Transverse colon (tissue), 4 donors: ENCODE data around the gene OR52B6. TPM values are rescaled to one million over a fixed set of nuclear protein-coding genes. Genes with fewer than 3 reads are reported as not detected.

Experiments
- DNase-seq: peaks from one replicate; pipeline ENCODE4 v3.0.0-alpha.2; 2019
- H3K27ac ChIP-seq, 4 donors: fragments of 200-600 bp; sonication (generic); 2 replicates each; pipeline ENCODE4 v1.5.1; 2016 to 2018; ENCODE audit warnings: inconsistent platforms in 4 of 4
- H3K27me3 ChIP-seq: fragments of 200-600 bp; sonication (generic); 2 replicates; pipeline ENCODE4 v1.5.1; 2017; ENCODE audit warnings: inconsistent platforms
- H3K36me3 ChIP-seq, 4 donors: fragments of 200-600 bp; sonication (generic); 2 replicates each; pipeline ENCODE4 v1.5.1; 2017 to 2019; ENCODE audit warnings: inconsistent platforms in 4 of 4
- H3K4me1 ChIP-seq, 4 donors: fragments of 200-600 bp; sonication (generic); 2 replicates each; pipeline ENCODE4 v1.5.1; 2017 to 2020; ENCODE audit warnings: inconsistent platforms in 4 of 4
- H3K4me3 ChIP-seq, 4 donors: fragments of 200-600 bp; sonication (generic); 1 replicate in 1 of 4; 2 replicates in 3 of 4; pipeline versions ENCODE4 v1.5.1 to v1.6.1; 2017 to 2019; ENCODE audit warnings: inconsistent platforms in 4 of 4
- H3K9me3 ChIP-seq, 2 donors: fragments of 200-600 bp; sonication (generic); 2 replicates each; pipeline ENCODE4 v1.5.1; 2017 to 2019; ENCODE audit warnings: inconsistent platforms in 2 of 2
- CTCF ChIP-seq, 5 experiments: fragments of 200-600 bp in 3 of 5; fragments of 450-650 bp in 2 of 5; sonication (generic) in 3 of 5; IDR thresholded peaks; 1 replicate in 2 of 5; 2 replicates in 3 of 5; pipeline ENCODE4 v1.5.1; 2016 to 2017; ENCODE audit warnings: antibody characterized with exemption in 5 of 5, inconsistent platforms in 3 of 5, mild to moderate bottlenecking in 2 of 5, moderate library complexity in 1 of 5
- EP300 ChIP-seq: sonication (generic); formaldehyde crosslinking; IDR thresholded peaks from one replicate; pipeline ENCODE4 v1.6.1; 2017; ENCODE audit warnings: antibody characterized with exemption, low read depth
- POLR2A ChIP-seq: fragments of 450-650 bp; IDR thresholded peaks from one replicate; pipeline ENCODE4 v1.6.1; 2016; ENCODE audit warnings: antibody characterized with exemption, mild to moderate bottlenecking, moderate library complexity
- POLR2AphosphoS5 ChIP-seq, 3 donors: sonication (generic); formaldehyde crosslinking; IDR thresholded peaks; one replicate each; pipeline ENCODE4 v1.6.1; 2016; ENCODE audit warnings: antibody characterized with exemption in 3 of 3
- WGBS, 2 donors: methylation state at CpG; one replicate each; pipeline ENCODE4 v1.1.5; 2018; ENCODE audit warnings: low coverage in 1 of 2; 5-methylcytosine and 5-hydroxymethylcytosine counted together
- in situ Hi-C, 4 donors: fragments of 200-750 bp; cut with MboI; loops; one replicate each; pipeline versions ENCODE4 v1.15.0 to v1.15.1; 2017; ENCODE audit warnings: low sequenced_read_pairs in 3 of 4, low pct_ligation_motif_present in 1 of 4, low pct_unique_long_range_greater_than_20kb in 1 of 4
- intact Hi-C: fragments of 100-400 bp; cut with DNase I; formaldehyde crosslinking; loops from one replicate; pipeline ENCODE4 v1.15.1; 2023; ENCODE audit warnings: low total_unique reads
- total RNA-seq, 4 donors: library from RNA; depleted of rRNA; stranded (reverse); fragments of >200 nt; gene quantifications; one replicate each; pipeline ENCODE4 v1.1.0, GENCODE V29; 2016

OR52B6 gene
- total RNA-seq, 4 donors from 2014 or later: not detected

GRCh38 chr11:5626196-5626595 is 45.5 kb downstream of the OR52B6 start:
- Histone ChIP-seq H3K27me3 (no peaks in the 10 kb centered on the region), H3K27ac (no peak overlapping the region), H3K4me3 (no peak overlapping the region), H3K4me1 (peaks cover 15 to 29% (median 22%) of the 10 kb centered on the region in 4 donors), H3K9me3 (no peaks in the 10 kb centered on the region), H3K36me3 (no peaks in the 10 kb centered on the region)
- TF ChIP-seq CTCF (IDR thresholded peaks at IDR 0.05) (no peak), POLR2AphosphoS5 (IDR thresholded peaks at IDR 0.05) (no peak), EP300 (no peak), POLR2A (no peak)
- intact Hi-C loops: no loop called here
- in situ Hi-C loops: no loop called here
- no peak for DNase-seq
- 69 to 70% methylated on average over 5 of the region's 5 CpGs for WGBS, 2 donors

GRCh38 chr11:5631417-5631816 is 50.7 kb downstream of the OR52B6 start:
- no peaks in the 10 kb centered on the region for H3K4me1 ChIP-seq
- peaks cover 0 to 16% (median 3%) of the 10 kb centered on the region in 4 donors for H3K36me3 ChIP-seq
- no peak for TF ChIP-seq CTCF (IDR thresholded peaks at IDR 0.05)
- no peak for TF ChIP-seq POLR2AphosphoS5 (IDR thresholded peaks at IDR 0.05)
- no peak for TF ChIP-seq POLR2A
- no peak for TF ChIP-seq EP300
- 67 to 72% methylated on average over 2 of the region's 2 CpGs for WGBS, 2 donors
- intact Hi-C loops (no loop called here), in situ Hi-C loops (no loop called here)
- no peaks in the 10 kb centered on the region for H3K27me3 ChIP-seq
- DNase-seq: no peak
- no peaks in the 10 kb centered on the region for H3K9me3 ChIP-seq
- no peak overlapping the region for H3K27ac ChIP-seq
- H3K4me3 ChIP-seq: no peak overlapping the region

Other genes with a start within 250 kb of the OR52B6 start
- not detected for gene OR51B5, start 237.4 kb upstream of the OR52B6 start, total RNA-seq
- gene OR51B6, start 229.4 kb upstream of the OR52B6 start, total RNA-seq: not detected
- gene OR51M1, start 197.1 kb upstream of the OR52B6 start, total RNA-seq: not detected
- not detected for gene OR51Q1, start 158.8 kb upstream of the OR52B6 start, total RNA-seq
- not detected for gene OR51I1, start 139.4 kb upstream of the OR52B6 start, total RNA-seq
- not detected for gene OR51I2, start 131.6 kb upstream of the OR52B6 start, total RNA-seq
- not detected for gene OR52D1, start 92.2 kb upstream of the OR52B6 start, total RNA-seq
- under 1 TPM in 2 of 4 donors, not detected in 2; 0.64 to 0.75 TPM for gene UBQLN3, start 70.9 kb upstream of the OR52B6 start, total RNA-seq
- 1 to 10 TPM in 1 of 4 donors, under 1 TPM in 2, not detected in 1; 0.41 to 1.8 (median 0.48) TPM for gene UBQLNL, start 64.2 kb upstream of the OR52B6 start, total RNA-seq
- gene OR52H1, start 32.3 kb upstream of the OR52B6 start, total RNA-seq: under 1 TPM in 1 of 4 donors, not detected in 3; 0.79 TPM
- 1 to 10 TPM in 1 of 4 donors, under 1 TPM in 1, not detected in 2; 0.79 to 1.4 TPM for gene TRIM6, start 15.8 kb downstream of the OR52B6 start, total RNA-seq
- gene TRIM34, start 44.1 kb downstream of the OR52B6 start, total RNA-seq: 1 to 10 TPM; 1.5 to 9.8 (median 7.1) TPM
- gene TRIM5, start 104.2 kb downstream of the OR52B6 start, total RNA-seq: 10 to 100 TPM; 10.5 to 23.6 (median 16.3) TPM
- gene TRIM22, start 108.9 kb downstream of the OR52B6 start, total RNA-seq: 10 to 100 TPM in 3 of 4 donors, 1 to 10 TPM in 1; 3.2 to 35.2 (median 21.4) TPM
- gene OR56B1, start 155.6 kb downstream of the OR52B6 start, total RNA-seq: not detected
- gene OR52N4, start 173.4 kb downstream of the OR52B6 start, total RNA-seq: not detected
- 1 to 10 TPM in 1 of 4 donors, not detected in 3; 1.1 TPM for gene OR52N5, start 202.5 kb downstream of the OR52B6 start, total RNA-seq
- gene OR52N1, start 210.4 kb downstream of the OR52B6 start, total RNA-seq: not detected
- gene OR52N2, start 228.0 kb downstream of the OR52B6 start, total RNA-seq: not detected